ENCODE data around the gene DRD3. TPM values are rescaled to one million over a fixed set of nuclear protein-coding genes. Genes with fewer than 3 reads are reported as not detected.

The DRD3 gene
- total and polyA plus RNA-seq, 2 of the 8 experiments (the other 6 are each of a cell fraction or from before 2014, with no cell fraction given), result 0.32 to 1.3 TPM

DNA sequence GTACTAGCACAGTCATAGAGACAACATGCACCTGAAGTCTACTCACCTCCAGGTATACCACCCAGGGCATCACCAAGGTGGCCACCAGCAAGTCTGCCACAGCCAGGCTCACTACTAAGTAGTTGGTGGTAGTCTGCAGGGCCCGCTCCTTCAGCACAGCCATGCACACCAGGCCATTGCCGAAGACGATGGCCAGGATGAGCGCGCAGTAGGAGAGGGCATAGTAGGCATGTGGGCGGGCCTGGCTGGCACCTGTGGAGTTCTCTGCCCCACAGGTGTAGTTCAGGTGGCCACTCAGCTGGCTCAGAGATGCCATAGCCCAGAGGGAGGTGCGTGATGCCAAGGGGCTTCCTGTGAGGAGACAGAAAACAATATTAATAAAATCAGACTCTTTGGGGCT, 7.2 kb downstream of the DRD3 start (continued):
- TF ChIP-seq CTCF (IDR thresholded peaks at IDR 0.05; ENCODE audit: control extremely low read depth in 1 of 3, insufficient read depth in 1 of 3, low read depth in 1 of 3, low read length in 3 of 3), result no peak
